AG09319 (cell line): ENCODE results near the gene CYP46A1.

Experiments used
- DNase-seq: peaks from one replicate; pipeline ENCODE4 v3.0.0-alpha.2; 2010; ENCODE audit warnings: low read depth; ENCODE audit errors: extremely low read depth
- TF ChIP-seq, protein P1 (sequence below): IDR thresholded peaks from 2 replicates; pipeline ENCODE4 v1.5.1; 2011; ENCODE audit warnings: low read depth, mild to moderate bottlenecking, inconsistent platforms, low read length, moderate library complexity

CYP46A1 gene

DNA sequence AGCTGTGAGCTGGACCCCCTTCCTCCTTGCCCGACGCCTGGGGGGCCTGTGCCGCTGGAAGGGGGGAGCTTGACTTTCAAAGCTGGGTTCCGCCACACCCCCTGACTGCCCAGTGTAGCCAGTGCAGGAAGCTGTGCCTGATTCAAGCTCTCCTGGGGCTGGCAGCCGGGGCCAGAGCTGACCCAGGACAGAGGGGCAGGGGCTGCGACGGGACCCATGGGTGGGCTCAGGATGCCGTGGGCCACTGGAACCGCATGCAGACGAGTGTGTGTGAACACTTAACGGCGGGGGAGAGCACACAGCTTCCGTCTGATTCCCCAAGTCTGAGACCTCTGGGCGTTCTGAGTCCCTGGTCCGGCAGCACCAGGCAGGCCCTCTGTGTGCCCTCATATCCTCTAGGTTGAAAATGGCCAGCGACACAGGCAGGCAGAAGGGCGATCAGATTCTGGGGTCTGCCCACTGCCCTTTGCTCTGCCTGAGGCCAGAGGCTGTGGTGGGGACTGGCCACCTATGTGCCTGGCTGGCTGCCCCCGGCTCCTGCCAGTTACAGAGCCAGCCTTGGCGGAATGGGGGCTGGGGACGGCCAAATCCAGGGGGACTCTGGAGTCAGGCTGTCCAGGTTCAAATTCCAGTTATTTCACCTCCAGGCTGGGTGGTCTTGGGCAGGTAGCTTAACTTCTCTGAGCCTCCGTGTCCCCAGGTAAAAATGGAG, 54.0 kb downstream of the CYP46A1 start:
- DNase-seq, result no peak
- TF ChIP-seq, protein P1, sequence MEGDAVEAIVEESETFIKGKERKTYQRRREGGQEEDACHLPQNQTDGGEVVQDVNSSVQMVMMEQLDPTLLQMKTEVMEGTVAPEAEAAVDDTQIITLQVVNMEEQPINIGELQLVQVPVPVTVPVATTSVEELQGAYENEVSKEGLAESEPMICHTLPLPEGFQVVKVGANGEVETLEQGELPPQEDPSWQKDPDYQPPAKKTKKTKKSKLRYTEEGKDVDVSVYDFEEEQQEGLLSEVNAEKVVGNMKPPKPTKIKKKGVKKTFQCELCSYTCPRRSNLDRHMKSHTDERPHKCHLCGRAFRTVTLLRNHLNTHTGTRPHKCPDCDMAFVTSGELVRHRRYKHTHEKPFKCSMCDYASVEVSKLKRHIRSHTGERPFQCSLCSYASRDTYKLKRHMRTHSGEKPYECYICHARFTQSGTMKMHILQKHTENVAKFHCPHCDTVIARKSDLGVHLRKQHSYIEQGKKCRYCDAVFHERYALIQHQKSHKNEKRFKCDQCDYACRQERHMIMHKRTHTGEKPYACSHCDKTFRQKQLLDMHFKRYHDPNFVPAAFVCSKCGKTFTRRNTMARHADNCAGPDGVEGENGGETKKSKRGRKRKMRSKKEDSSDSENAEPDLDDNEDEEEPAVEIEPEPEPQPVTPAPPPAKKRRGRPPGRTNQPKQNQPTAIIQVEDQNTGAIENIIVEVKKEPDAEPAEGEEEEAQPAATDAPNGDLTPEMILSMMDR, result no peak

DNA sequence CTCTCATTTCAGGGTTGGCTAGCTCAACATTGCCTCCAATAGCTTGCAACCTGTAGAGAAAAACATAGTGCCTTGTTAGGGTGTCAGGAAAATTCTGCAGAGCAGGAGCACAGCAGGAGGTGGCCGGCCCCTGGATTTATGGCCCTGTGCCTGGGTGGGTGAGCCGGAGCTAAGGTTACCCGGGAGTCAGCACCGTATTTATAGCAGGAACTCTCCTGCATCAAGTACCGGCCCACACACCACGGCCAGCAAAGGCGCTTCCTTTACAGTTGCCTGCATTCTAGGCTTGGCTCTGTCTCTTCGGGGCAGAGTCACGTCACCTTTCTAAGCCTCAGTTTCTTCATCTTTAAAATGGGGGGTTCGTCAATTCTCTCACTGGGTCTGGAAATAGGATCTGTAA, 56.3 kb downstream of the CYP46A1 start:
- TF ChIP-seq, protein P1, result no peak
- no peak for DNase-seq

DNA sequence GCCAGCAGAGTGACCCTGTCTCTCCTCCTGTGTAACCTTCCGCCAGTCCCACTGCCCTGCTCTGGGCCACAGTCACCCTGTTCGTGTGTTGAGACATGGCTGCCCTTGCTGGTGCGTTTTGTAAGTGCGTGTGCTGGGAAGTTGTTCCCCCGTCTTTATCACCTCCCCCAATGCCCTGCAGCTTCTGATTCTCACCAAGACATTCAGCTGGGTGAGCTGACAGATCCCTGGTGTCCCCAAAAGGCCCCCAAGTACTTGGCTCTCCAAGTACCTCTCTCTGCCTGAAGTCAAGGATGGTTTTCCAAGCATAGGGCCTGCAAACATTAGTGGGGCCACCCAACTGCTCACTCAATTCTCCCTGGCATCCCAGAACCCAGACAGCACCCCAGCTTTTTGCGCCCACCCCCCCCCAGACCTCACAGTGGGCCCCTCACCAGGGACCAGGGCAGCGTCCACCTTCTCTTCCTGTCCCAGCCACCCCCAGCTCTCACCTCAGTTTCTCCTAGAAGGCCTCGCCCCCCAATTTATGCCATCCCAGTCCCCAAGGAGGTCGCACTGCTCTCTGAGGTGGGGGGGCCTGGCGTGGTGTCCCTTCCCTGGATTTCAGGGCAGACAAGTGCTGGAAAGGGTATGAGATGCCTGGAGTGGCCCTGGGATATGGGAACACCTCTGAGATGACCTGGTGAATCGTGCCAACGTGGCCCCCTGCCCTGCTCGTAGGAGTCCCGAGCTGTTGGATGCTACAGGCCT, 57.3 kb downstream of the CYP46A1 start:
- DNase-seq, result no peak
- TF ChIP-seq, protein P1, result no peak

DNA sequence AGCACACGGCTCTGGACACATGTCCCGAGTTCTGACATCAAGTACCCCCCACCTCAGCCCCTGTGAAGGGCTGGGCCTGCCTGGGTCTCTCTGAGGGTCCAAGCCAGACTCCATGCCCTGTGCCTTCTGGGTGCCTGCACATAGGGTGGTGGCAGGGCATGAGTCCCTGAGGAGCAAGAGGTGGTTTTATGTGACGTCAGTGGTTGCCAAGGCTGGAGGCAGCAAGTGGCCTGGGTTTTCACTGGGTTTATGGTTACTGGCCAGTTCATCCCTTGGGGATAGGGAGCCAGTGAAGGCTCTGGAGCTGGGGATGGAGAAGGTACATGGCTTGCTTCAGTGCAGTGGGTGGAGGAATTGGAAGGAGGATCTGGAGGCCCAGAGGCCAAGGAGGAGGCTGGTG, 58.0 kb downstream of the CYP46A1 start:
- TF ChIP-seq, protein P1, result no peak
- DNase-seq, result no peak

DNA sequence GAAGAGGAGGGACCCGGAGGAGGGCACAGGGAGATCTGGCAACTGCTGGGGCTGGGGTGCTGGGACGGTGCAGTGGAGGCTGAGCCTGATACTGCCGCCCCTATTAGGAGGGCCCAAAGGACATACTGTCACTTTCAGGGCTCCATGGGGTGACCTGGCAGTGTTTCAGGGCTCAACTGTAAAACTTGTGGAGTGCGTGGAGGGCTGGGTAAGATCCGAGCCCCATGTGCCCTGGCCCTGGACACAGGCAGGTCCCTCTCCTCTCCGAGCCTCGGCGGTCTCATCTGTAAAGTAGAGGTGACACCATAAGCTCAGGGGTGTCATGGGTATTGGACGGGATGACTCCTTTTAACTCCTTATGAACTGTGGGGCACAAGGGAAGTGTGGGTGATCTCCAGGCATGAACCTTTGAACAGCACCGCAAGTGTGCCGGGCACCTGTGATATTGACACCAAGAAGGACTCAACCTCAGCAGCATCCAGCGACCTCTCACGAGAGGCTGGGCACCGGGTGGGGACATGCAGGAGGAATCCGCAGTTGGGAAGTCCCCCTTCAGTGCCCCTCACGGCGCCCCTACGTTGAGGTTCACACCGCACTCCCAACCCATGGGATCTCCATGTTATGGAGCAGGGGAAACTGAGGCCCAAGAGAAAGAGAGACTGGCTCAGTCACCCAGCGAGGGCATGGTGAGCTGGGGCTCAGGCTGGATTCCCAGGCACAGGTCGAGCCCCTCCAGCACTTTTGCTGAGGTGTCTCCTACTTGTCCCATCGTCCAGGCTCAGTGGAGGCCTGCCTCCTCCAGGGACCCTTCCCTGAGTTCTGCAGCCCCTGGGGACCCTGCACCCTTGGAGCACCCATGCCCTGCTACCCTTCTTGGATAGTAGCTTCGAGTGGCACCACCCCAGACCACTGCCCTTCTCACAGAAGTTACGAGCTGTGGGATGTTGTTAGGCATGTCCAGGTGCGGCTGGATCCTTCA, 58.7 kb downstream of the CYP46A1 start:
- TF ChIP-seq, protein P1, result no peak
- DNase-seq, result no peak

DNA sequence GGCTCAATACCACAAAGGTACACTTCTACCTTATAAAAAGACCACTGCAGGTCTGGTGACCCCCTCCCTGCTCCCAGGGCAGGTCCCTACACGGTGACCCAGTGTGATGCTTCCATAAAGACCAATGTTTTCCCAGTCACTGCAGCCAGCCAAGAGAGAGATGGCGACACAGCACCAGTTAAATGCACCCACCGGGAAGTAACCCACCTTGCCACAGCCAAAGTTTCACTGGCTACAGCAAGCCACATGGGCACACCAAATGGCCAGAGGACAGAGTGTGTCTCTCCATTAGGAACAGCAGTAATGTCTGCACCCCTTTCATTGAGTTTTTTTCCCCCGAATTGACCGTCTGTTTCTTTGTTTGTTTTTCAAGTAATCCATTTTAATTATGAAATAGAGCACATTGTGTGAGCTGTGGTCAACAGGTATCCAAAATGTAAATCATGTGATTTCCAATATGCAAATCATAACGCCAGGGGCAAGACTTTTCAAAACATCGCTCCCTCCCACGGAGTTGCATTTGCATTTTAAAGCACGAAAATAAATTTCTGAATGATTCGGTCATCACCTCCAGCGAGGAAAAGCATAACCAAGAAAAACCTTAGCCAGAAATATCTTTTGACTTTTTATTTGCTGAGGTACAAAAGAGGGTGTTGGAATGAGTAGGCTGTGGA, 60.2 kb downstream of the CYP46A1 start:
- TF ChIP-seq, protein P1, result no peak; the same call in 1 of the 2 replicates
- no peak for DNase-seq
